SKM-1 treated with dmso at 0.1 percent for 144 hours (cell line): Measurements from ENCODE around the gene SARS2.

Experiments used
- DNase-seq: peaks from one replicate; lab custom pipeline; 2025; ENCODE audit not compliant: unreplicated experiment; lab: John Stamatoyannopoulos, UW

SARS2 gene

GRCh38 chr19:38867171-38867780 is 63.3 kb downstream of the SARS2 start:
- no peak for DNase-seq
